AG09319 (cell line): ENCODE data around the gene ZMIZ2.

Experiments
- DNase-seq: peaks from one replicate; pipeline ENCODE4 v3.0.0-alpha.2; 2010; ENCODE audit warnings: low read depth; ENCODE audit errors: extremely low read depth
- CTCF ChIP-seq: IDR thresholded peaks from 2 replicates; pipeline ENCODE4 v1.5.1; 2011; ENCODE audit warnings: low read depth, mild to moderate bottlenecking, inconsistent platforms, low read length, moderate library complexity

The ZMIZ2 gene

GRCh38 chr7:44765579-44766415 is 17.1 kb downstream of the ZMIZ2 start:
- DNase-seq = no peak
- no peak for TF ChIP-seq CTCF

- no peak for TF ChIP-seq CTCF
- no peak for DNase-seq
These were observed 17.8 kb downstream of the ZMIZ2 start for GRCh38 chr7:44766416-44766801.

GRCh38 chr7:44767134-44767911 is 18.7 kb downstream of the ZMIZ2 start:
- TF ChIP-seq CTCF = no peak
- no peak for DNase-seq

GRCh38 chr7:44767912-44768627 is 19.4 kb downstream of the ZMIZ2 start:
- TF ChIP-seq CTCF = no peak
- no peak for DNase-seq

GRCh38 chr7:44768628-44769371 is 20.2 kb downstream of the ZMIZ2 start:
- no peak for TF ChIP-seq CTCF
- no peak for DNase-seq

- no peak for DNase-seq
- no peak for TF ChIP-seq CTCF
These were observed 20.7 kb downstream of the ZMIZ2 start for GRCh38 chr7:44769376-44769775.
